Neuronal stem cell (in vitro differentiated cells): ENCODE results near the gene MOCS2.
"Not testable (repeated sequence)": the region's sequence is repeated elsewhere in the genome, so short reads cannot be mapped to it uniquely, and the experiment has no call there.

Source experiments
- DNase-seq: peaks from one replicate; pipeline ENCODE4 v3.0.0-alpha.2; 2013; ENCODE audit warnings: low spot score
- H2AFZ ChIP-seq: one replicate; pipeline ENCODE4 v1.6.1; 2013; ENCODE audit warnings: mild to moderate bottlenecking, low read length, inconsistent platforms
- H2AK5ac ChIP-seq: 2 replicates; pipeline ENCODE4 v1.6.1; 2013; ENCODE audit warnings: low read depth, mild to moderate bottlenecking, inconsistent platforms, low read length, moderate library complexity, mixed read lengths
- H2BK120ac ChIP-seq: 2 replicates; pipeline ENCODE4 v1.6.1; 2013; ENCODE audit warnings: low read depth, mild to moderate bottlenecking, inconsistent platforms, low read length, moderate library complexity, mixed read lengths
- H2BK12ac ChIP-seq: one replicate; pipeline ENCODE4 v1.6.1; 2013; ENCODE audit warnings: low read length, inconsistent platforms
- H2BK15ac ChIP-seq: 2 replicates; pipeline ENCODE4 v1.6.1; 2013; ENCODE audit warnings: mild to moderate bottlenecking, low read length, inconsistent platforms, mixed read lengths
- H2BK5ac ChIP-seq: one replicate; pipeline ENCODE4 v1.6.1; 2013; ENCODE audit warnings: inconsistent platforms, mild to moderate bottlenecking, low read length, moderate library complexity
- H3K14ac ChIP-seq: one replicate; pipeline ENCODE4 v1.6.1; 2013; ENCODE audit warnings: low read length, inconsistent platforms
- H3K18ac ChIP-seq: 2 replicates; pipeline ENCODE4 v1.6.1; 2013; ENCODE audit warnings: low read length, inconsistent platforms
- H3K23ac ChIP-seq: 2 replicates; pipeline ENCODE4 v1.6.1; 2013; ENCODE audit warnings: low read depth, mild to moderate bottlenecking, mixed read lengths, low read length, inconsistent platforms; ENCODE audit not compliant: poor library complexity
- H3K27ac ChIP-seq: replicated peaks from 3 replicates; pipeline ENCODE4 v1.5.1; 2013; ENCODE audit warnings: low read length, inconsistent platforms
- H3K27me3 ChIP-seq, 3 experiments: 2 replicates each; pipeline ENCODE4 v1.6.1; 2013; ENCODE audit warnings: low read length in 3 of 3, mild to moderate bottlenecking in 2 of 3, inconsistent platforms in 1 of 3, low read depth in 1 of 3, mixed read lengths in 1 of 3, moderate library complexity in 1 of 3; ENCODE audit not compliant: control insufficient read depth in 3 of 3, insufficient read depth in 3 of 3
- H3K36me3 ChIP-seq, 2 donors: replicated peaks in 1 of 2; 2 replicates each; pipeline ENCODE4 v1.6.1; 2013; ENCODE audit warnings: low read length in 2 of 2; ENCODE audit not compliant: control insufficient read depth in 2 of 2, insufficient read depth in 2 of 2
- H3K4ac ChIP-seq: 2 replicates; pipeline ENCODE4 v1.6.1; 2013; ENCODE audit warnings: inconsistent platforms, mild to moderate bottlenecking, low read length, moderate library complexity
- H3K4me1 ChIP-seq, 2 donors: 1 replicate in 1 of 2; 2 replicates in 1 of 2; pipeline ENCODE4 v1.6.1; 2013; ENCODE audit warnings: low read length in 2 of 2, low read depth in 1 of 2; ENCODE audit not compliant: control insufficient read depth in 2 of 2, insufficient read depth in 1 of 2
- H3K4me2 ChIP-seq: one replicate; pipeline ENCODE4 v1.6.1; 2013; ENCODE audit warnings: mild to moderate bottlenecking, low read length, inconsistent platforms; ENCODE audit not compliant: insufficient read depth, poor library complexity, severe bottlenecking
- H3K4me3 ChIP-seq, 2 donors: 2 replicates each; pipeline ENCODE4 v1.5.1; 2013; ENCODE audit warnings: low read length in 2 of 2, mild to moderate bottlenecking in 2 of 2, inconsistent platforms in 1 of 2, moderate library complexity in 1 of 2
- H3K79me1 ChIP-seq: one replicate; pipeline ENCODE4 v1.6.1; 2013; ENCODE audit warnings: low read depth, mild to moderate bottlenecking, inconsistent platforms, low read length, moderate library complexity
- H3K9ac ChIP-seq: one replicate; pipeline ENCODE4 v1.6.1; 2013; ENCODE audit warnings: mild to moderate bottlenecking, low read depth, low read length, inconsistent platforms; ENCODE audit not compliant: poor library complexity
- H3K9me3 ChIP-seq, 2 donors: replicated peaks in 1 of 2; 2 replicates each; pipeline versions ENCODE3 to v1.6.1; 2013; ENCODE audit warnings: low read length in 2 of 2, mild to moderate bottlenecking in 2 of 2, inconsistent platforms in 1 of 2, low read depth in 1 of 2, mixed read lengths in 1 of 2, moderate library complexity in 1 of 2; ENCODE audit not compliant: control insufficient read depth in 2 of 2, insufficient read depth in 1 of 2
- H4K8ac ChIP-seq: one replicate; pipeline ENCODE4 v1.6.1; 2013; ENCODE audit warnings: low read depth, mild to moderate bottlenecking, inconsistent platforms, low read length, moderate library complexity
- H4K91ac ChIP-seq: one replicate; pipeline ENCODE4 v1.6.1; 2013; ENCODE audit warnings: low read length, low read depth, mild to moderate bottlenecking, inconsistent platforms; ENCODE audit not compliant: poor library complexity
- WGBS, 2 donors: extraction: QIAGEN DNeasy Blood & Tissue Kit; methylation state at CpG; one replicate each; pipeline ENCODE4 v1.1.7; 2013; ENCODE audit warnings: missing lambda C conversion rate in 2 of 2, mixed read lengths in 1 of 2; ENCODE audit not compliant: insufficient read length in 2 of 2, insufficient replicate concordance in 1 of 2; ENCODE audit errors: extremely low coverage in 2 of 2; 5-methylcytosine and 5-hydroxymethylcytosine counted together

The MOCS2 gene

DNA sequence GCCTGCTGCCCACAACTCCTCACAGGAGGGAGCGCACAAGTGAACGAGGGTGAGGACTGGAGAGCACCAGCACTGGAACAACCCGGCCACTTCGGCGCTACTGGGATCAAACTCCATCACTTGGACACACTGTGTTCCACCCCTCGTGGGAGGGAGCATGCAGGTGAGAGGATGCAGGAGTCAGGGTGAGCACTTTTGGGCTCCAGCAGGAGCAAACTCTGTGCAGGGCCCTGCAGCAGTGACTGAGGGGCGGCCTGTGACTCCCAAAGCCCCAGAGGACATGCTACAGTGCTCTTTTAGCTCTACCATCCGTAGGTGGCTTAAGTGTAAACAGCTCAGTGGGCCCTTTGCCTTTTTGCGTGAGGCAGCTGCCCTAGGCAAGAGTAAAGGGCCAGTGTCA, 4.4 kb upstream of the MOCS2 start:
- Histone ChIP-seq H3K9me3 (no peaks in the 10 kb centered on the region), H3K4me3 (no peak overlapping the region), H3K23ac (no peak overlapping the region)

DNA sequence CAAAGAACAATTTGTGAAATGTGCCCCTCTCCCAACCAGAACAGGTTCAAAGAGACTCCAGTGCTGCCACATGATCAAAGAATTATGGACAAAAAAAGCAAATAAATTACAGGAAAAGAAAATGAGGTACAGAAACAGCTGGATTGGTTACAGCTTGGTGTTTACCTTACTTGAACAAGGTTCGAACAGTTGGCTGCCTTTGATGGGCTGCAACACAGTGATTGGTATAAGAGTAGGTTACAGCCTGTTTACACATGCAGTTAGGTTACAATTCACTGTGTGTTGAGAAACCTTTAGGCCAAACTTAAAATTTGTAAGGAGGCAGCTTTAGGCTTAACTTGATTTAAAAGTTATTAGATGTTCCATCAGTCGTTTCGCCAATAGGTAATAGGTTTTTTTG, 3.4 kb upstream of the MOCS2 start:
- no peak overlapping the region for H3K4me3 ChIP-seq
- no peak overlapping the region for H3K23ac ChIP-seq
- no peak overlapping the region for H2AFZ ChIP-seq
- H3K4ac ChIP-seq = no peak overlapping the region
- no peak for DNase-seq
- no peak overlapping the region for H2BK12ac ChIP-seq
- H3K9ac ChIP-seq = no peak overlapping the region
- no peaks in the 10 kb centered on the region for H3K27me3 ChIP-seq
- H3K79me1 ChIP-seq = no peaks in the 10 kb centered on the region
- H2BK5ac ChIP-seq = no peak overlapping the region
- no peaks in the 10 kb centered on the region for H3K36me3 ChIP-seq
- H2AK5ac ChIP-seq = no peak overlapping the region
- H2BK120ac ChIP-seq = no peak overlapping the region
- no peak overlapping the region for H4K91ac ChIP-seq
- H3K14ac ChIP-seq = no peak overlapping the region
- H3K18ac ChIP-seq = no peak overlapping the region
- H4K8ac ChIP-seq = no peak overlapping the region
- H3K4me2 ChIP-seq = no peak overlapping the region
- no CpG with 5 or more reads among the region's 3 CpGs for WGBS, 2 donors
- no peaks in the 10 kb centered on the region for H3K9me3 ChIP-seq
- no peak overlapping the region for H2BK15ac ChIP-seq
- H3K4me1 ChIP-seq = peaks cover 0 to 6% of the 10 kb centered on the region in 2 donors
- H3K27ac ChIP-seq = no peak overlapping the region

More for the DNA sequence above, 4.4 kb upstream of the MOCS2 start:
- Histone ChIP-seq H3K4ac (no peak overlapping the region), H2BK5ac (no peak overlapping the region), H4K8ac (no peak overlapping the region), H3K27ac (no peak overlapping the region), H2BK12ac (no peak overlapping the region), H2BK15ac (no peak overlapping the region), H2BK120ac (no peak overlapping the region), H3K27me3 (no peaks in the 10 kb centered on the region), H3K4me1 (peaks cover 0 to 6% of the 10 kb centered on the region in 2 donors), H3K9ac (no peak overlapping the region), H3K36me3 (no peaks in the 10 kb centered on the region), H3K4me2 (no peak overlapping the region), H2AK5ac (peak overlapping the region; percentile 40), H3K18ac (peak overlapping the region; percentile 7), H4K91ac (no peak overlapping the region), H3K14ac (no peak overlapping the region), H2AFZ (peak overlapping the region; percentile 61), H3K79me1 (no peaks in the 10 kb centered on the region)
- no CpG with 5 or more reads among the region's 9 CpGs for WGBS, 2 donors
- no peak for DNase-seq

DNA sequence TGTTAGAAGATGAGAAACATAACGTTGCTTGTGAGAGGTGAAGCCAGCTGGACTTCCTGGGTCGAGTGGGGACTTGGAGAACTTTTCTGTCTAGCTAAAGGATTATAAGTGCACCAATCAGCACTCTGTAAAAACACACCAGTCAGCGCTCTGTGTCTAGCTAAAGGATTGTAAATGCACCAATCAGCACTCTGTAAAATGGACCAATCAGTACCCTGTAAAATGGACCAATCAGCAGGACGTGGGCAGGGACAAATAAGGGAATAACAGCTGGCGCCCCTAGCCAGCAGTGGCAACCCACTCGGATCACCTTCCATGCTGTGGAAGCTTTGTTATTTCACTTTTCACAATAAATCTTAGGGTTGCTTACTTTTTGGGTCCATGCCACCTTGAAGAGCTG, 2.8 kb upstream of the MOCS2 start:
- not testable (repeated sequence) for H3K4me2 ChIP-seq, H2BK120ac ChIP-seq, H2BK5ac ChIP-seq, H3K9me3 ChIP-seq, H3K23ac ChIP-seq, H3K14ac ChIP-seq, H4K8ac ChIP-seq, H3K27me3 ChIP-seq, DNase-seq, H2BK12ac ChIP-seq, H3K4ac ChIP-seq, H2BK15ac ChIP-seq, H3K79me1 ChIP-seq, H3K18ac ChIP-seq, H3K4me3 ChIP-seq, H4K91ac ChIP-seq, H3K4me1 ChIP-seq, H2AFZ ChIP-seq, H3K27ac ChIP-seq, H3K9ac ChIP-seq, H2AK5ac ChIP-seq, H3K36me3 ChIP-seq
- no CpG with 5 or more reads among the region's 6 CpGs for WGBS, 2 donors

DNA sequence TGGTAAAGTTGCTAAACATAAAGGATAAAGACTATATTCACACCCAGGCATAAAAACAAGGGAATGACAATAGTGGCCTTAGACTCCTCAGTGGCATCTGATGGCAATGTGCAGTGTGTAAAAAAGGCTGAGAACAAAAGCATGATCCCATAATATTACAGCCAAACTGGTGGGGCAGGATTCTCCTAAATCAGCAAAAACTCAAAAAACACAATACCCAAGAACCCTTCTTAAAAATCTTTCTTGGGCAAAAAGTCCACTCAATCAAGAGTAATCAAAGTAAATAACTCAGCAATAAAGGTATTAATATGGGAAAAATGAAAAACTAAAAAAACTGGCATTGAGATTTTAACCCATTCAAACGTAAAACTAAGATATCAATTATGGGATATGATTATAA, 1.6 kb upstream of the MOCS2 start:
- H3K4ac ChIP-seq = no peak overlapping the region
- H3K36me3 ChIP-seq = peaks cover 0 to 8% of the 10 kb centered on the region in 2 donors
- no peaks in the 10 kb centered on the region for H3K9me3 ChIP-seq
- H2AK5ac ChIP-seq = no peak overlapping the region
- H4K8ac ChIP-seq = no peak overlapping the region
- no peak overlapping the region for H2BK120ac ChIP-seq
- no peak overlapping the region for H3K4me3 ChIP-seq
- no peak overlapping the region for H2BK15ac ChIP-seq
- no peaks in the 10 kb centered on the region for H3K27me3 ChIP-seq
- no peak overlapping the region for H3K14ac ChIP-seq
- H3K23ac ChIP-seq = no peak overlapping the region
- no peaks in the 10 kb centered on the region for H3K79me1 ChIP-seq
- no peak overlapping the region for H4K91ac ChIP-seq
- H2BK5ac ChIP-seq = no peak overlapping the region
- H2BK12ac ChIP-seq = no peak overlapping the region
- H3K18ac ChIP-seq = no peak overlapping the region
- H3K9ac ChIP-seq = no peak overlapping the region
- peaks cover 0 to 6% of the 10 kb centered on the region in 2 donors for H3K4me1 ChIP-seq
- no CpG with 5 or more reads among the region's 1 CpG for WGBS, 2 donors
- H3K4me2 ChIP-seq = no peak overlapping the region
- DNase-seq = no peak
- H3K27ac ChIP-seq = no peak overlapping the region
- no peak overlapping the region for H2AFZ ChIP-seq
